CD4-positive, alpha-beta T cell treated with Interferon gamma for 1 hour (primary cell): ENCODE results near the gene ITPR2.

ENCODE experiments used
- DNase-seq: peaks from one replicate; pipeline ENCODE4 v3.0.0-alpha.2; 2020

The ITPR2 gene

GRCh38 chr12:26373606-26374495 is 459.1 kb downstream of the ITPR2 start:
- DNase-seq = no peak

GRCh38 chr12:26372866-26373265 is 460.1 kb downstream of the ITPR2 start:
- DNase-seq = no peak

GRCh38 chr12:26370098-26370497 is 462.9 kb downstream of the ITPR2 start:
- DNase-seq = no peak

GRCh38 chr12:26369588-26369987 is 463.4 kb downstream of the ITPR2 start:
- DNase-seq = no peak

GRCh38 chr12:26367991-26368730 is 464.8 kb downstream of the ITPR2 start:
- DNase-seq = no peak

- DNase-seq = no peak
Measured at GRCh38 chr12:26361964-26362363, 471.0 kb downstream of the ITPR2 start.

- no peak for DNase-seq
Measured at GRCh38 chr12:26360062-26360461, 472.9 kb downstream of the ITPR2 start.

GRCh38 chr12:26359576-26359975 is 473.4 kb downstream of the ITPR2 start:
- no peak for DNase-seq

- no peak for DNase-seq
Measured at GRCh38 chr12:26358651-26359050, 474.3 kb downstream of the ITPR2 start.

GRCh38 chr12:26347300-26347699 is 485.7 kb downstream of the ITPR2 start:
- DNase-seq = no peak

GRCh38 chr12:26346736-26347135 is 486.3 kb downstream of the ITPR2 start:
- DNase-seq = no peak

GRCh38 chr12:26345471-26346003 is 487.5 kb downstream of the ITPR2 start:
- DNase-seq = no peak

GRCh38 chr12:26341491-26341890 is 491.5 kb downstream of the ITPR2 start:
- no peak for DNase-seq

GRCh38 chr12:26340649-26341048 is 492.3 kb downstream of the ITPR2 start:
- DNase-seq = peak; percentile 10

GRCh38 chr12:26339976-26340375 is 493.0 kb downstream of the ITPR2 start:
- no peak for DNase-seq

- DNase-seq = no peak
Measured at GRCh38 chr12:26338586-26339572, 494.1 kb downstream of the ITPR2 start.

- no peak for DNase-seq
Measured at GRCh38 chr12:26335651-26336050, 497.3 kb downstream of the ITPR2 start.

GRCh38 chr12:26334621-26335124 is 498.3 kb downstream of the ITPR2 start:
- no peak for DNase-seq

- no peak for DNase-seq
Measured at GRCh38 chr12:26331960-26332359, 501.0 kb downstream of the ITPR2 start.

GRCh38 chr12:26331136-26331535 is 501.9 kb downstream of the ITPR2 start:
- no peak for DNase-seq

- no peak for DNase-seq
Measured at GRCh38 chr12:26327975-26328644, 504.9 kb downstream of the ITPR2 start.

GRCh38 chr12:26323673-26324072 is 509.3 kb downstream of the ITPR2 start:
- no peak for DNase-seq
